IMR-90 (cell line): ENCODE data around the gene DCP1A. TPM values are rescaled to one million over a fixed set of nuclear protein-coding genes. Genes with fewer than 3 reads are reported as not detected.

ENCODE experiments used
- ATAC-seq: fragments of 200-7000 bp; cut with Tn5 transposase; 2 replicates; pipeline ENCODE4 v1.9.1; 2020; ENCODE audit warnings: low read depth, mild to moderate bottlenecking, moderate library complexity
- BruUV-seq: library from RNA; stranded (reverse); fragments of 400-500 nt; replicated peaks from 2 replicates; lab custom pipeline; 2021; lab: Mats Ljungman, UMichigan
- CTCF ChIA-PET: fragments of 300-600 bp; formaldehyde crosslinking; extraction: SDS; loops from one replicate; lab custom pipeline; 2021; ENCODE audit warnings: antibody characterized with exemption; lab: Yijun Ruan, JAX
- POLR2A ChIA-PET: fragments of 300-600 bp; sonication (Branson Sonifier 250); formaldehyde crosslinking; loops from one replicate; lab custom pipeline; 2022; ENCODE audit warnings: antibody characterized with exemption; ENCODE audit not compliant: unreplicated experiment; lab: Charles Lee
- DNase-seq: peaks from one replicate; pipeline ENCODE4 v3.0.0; 2013
- H2AFZ ChIP-seq: replicated peaks from 2 replicates; pipeline ENCODE3; 2013; ENCODE audit warnings: low read length, mild to moderate bottlenecking; ENCODE audit not compliant: poor library complexity
- H2AK5ac ChIP-seq: 2 replicates; pipeline ENCODE4 v1.6.1; 2013; ENCODE audit warnings: low read depth, low read length, inconsistent platforms
- H2AK9ac ChIP-seq: replicated peaks from 2 replicates; pipeline ENCODE3; 2013; ENCODE audit warnings: mild to moderate bottlenecking, low read depth, low read length, moderate library complexity; ENCODE audit not compliant: poor library complexity
- H2BK120ac ChIP-seq: 2 replicates; pipeline ENCODE4 v1.6.1; 2013; ENCODE audit warnings: low read depth, low read length, inconsistent platforms
- H2BK15ac ChIP-seq: 3 replicates; pipeline ENCODE4 v1.6.1; 2013; ENCODE audit warnings: low read depth, low read length, inconsistent platforms
- H2BK20ac ChIP-seq: 2 replicates; pipeline ENCODE4 v1.6.1; 2013; ENCODE audit warnings: low read depth, mild to moderate bottlenecking, inconsistent platforms, low read length, moderate library complexity
- H2BK5ac ChIP-seq: 2 replicates; pipeline ENCODE4 v1.6.1; 2013; ENCODE audit warnings: mild to moderate bottlenecking, low read depth, low read length, inconsistent platforms; ENCODE audit not compliant: poor library complexity, severe bottlenecking
- H3K14ac ChIP-seq: replicated peaks from 2 replicates; pipeline ENCODE4 v1.6.1; 2013; ENCODE audit warnings: low read depth, low read length, inconsistent platforms
- H3K18ac ChIP-seq: 2 replicates; pipeline ENCODE4 v1.6.1; 2013; ENCODE audit warnings: low read depth, low read length, control low read depth
- H3K23ac ChIP-seq: 2 replicates; pipeline ENCODE4 v1.6.1; 2013; ENCODE audit warnings: low read depth, low read length, inconsistent platforms
- H3K27ac ChIP-seq: 2 replicates; pipeline ENCODE4 v1.5.1; 2013; ENCODE audit warnings: mild to moderate bottlenecking, control low read depth, low read length; ENCODE audit not compliant: insufficient read depth
- H3K27me3 ChIP-seq: 2 replicates; pipeline ENCODE4 v1.6.1; 2013; ENCODE audit warnings: low read length; ENCODE audit not compliant: control insufficient read depth, insufficient read depth
- H3K36me3 ChIP-seq: 2 replicates; pipeline ENCODE4 v1.6.1; 2013; ENCODE audit warnings: low read length, mixed read lengths; ENCODE audit not compliant: control insufficient read depth, insufficient read depth
- H3K4ac ChIP-seq: 2 replicates; pipeline ENCODE4 v1.6.1; 2013; ENCODE audit warnings: low read depth, low read length, inconsistent platforms
- H3K4me1 ChIP-seq: 2 replicates; pipeline ENCODE4 v1.6.1; 2013; ENCODE audit warnings: low read length, mixed read lengths; ENCODE audit not compliant: control insufficient read depth, insufficient read depth
- H3K4me2 ChIP-seq: 2 replicates; pipeline ENCODE4 v1.6.1; 2013; ENCODE audit warnings: low read depth, mild to moderate bottlenecking, control low read depth, low read length, moderate library complexity
- H3K4me3 ChIP-seq: 2 replicates; pipeline ENCODE4 v1.5.1; 2013; ENCODE audit warnings: low read depth, mild to moderate bottlenecking, control low read depth, low read length, moderate library complexity; ENCODE audit not compliant: insufficient read depth
- H3K56ac ChIP-seq: 2 replicates; pipeline ENCODE4 v1.6.1; 2013; ENCODE audit warnings: low read length, inconsistent platforms; ENCODE audit not compliant: insufficient read depth; ENCODE audit errors: extremely low read depth
- H3K79me1 ChIP-seq, 2 experiments: 2 replicates each; pipeline ENCODE4 v1.6.1; 2013; ENCODE audit warnings: low read length in 2 of 2, inconsistent platforms in 1 of 2, low read depth in 1 of 2
- H3K9ac ChIP-seq: 2 replicates; pipeline ENCODE4 v1.6.1; 2013; ENCODE audit warnings: low read depth, low read length, control low read depth
- H3K9me1 ChIP-seq: 2 replicates; pipeline ENCODE4 v1.6.1; 2013; ENCODE audit warnings: low read length, inconsistent platforms; ENCODE audit not compliant: insufficient read depth
- H3K9me3 ChIP-seq: 2 replicates; pipeline ENCODE4 v1.6.1; 2013; ENCODE audit warnings: low read length; ENCODE audit not compliant: control insufficient read depth, insufficient read depth
- H4K20me1 ChIP-seq: 2 replicates; pipeline ENCODE4 v1.6.1; 2013; ENCODE audit warnings: low read length, inconsistent platforms; ENCODE audit not compliant: insufficient read depth
- H4K5ac ChIP-seq: 2 replicates; pipeline ENCODE4 v1.6.1; 2013; ENCODE audit warnings: mild to moderate bottlenecking, low read depth, low read length, control low read depth
- H4K8ac ChIP-seq, 2 experiments: 2 replicates each; pipeline ENCODE4 v1.6.1; 2013; ENCODE audit warnings: low read depth in 2 of 2, low read length in 2 of 2, control low read depth in 1 of 2, inconsistent platforms in 1 of 2
- H4K91ac ChIP-seq: 2 replicates; pipeline ENCODE4 v1.6.1; 2013; ENCODE audit warnings: low read depth, low read length, inconsistent platforms; ENCODE audit not compliant: insufficient read depth
- CEBPB ChIP-seq: IDR thresholded peaks from 2 replicates; pipeline ENCODE4 v1.6.1; 2012; ENCODE audit warnings: low read depth, low read length, improper control_type of control experiment
- CHD1 ChIP-seq: IDR thresholded peaks from 2 replicates; pipeline ENCODE4 v1.6.1; 2012; ENCODE audit warnings: low read depth, low read length, improper control_type of control experiment
- ELK1 ChIP-seq: fragments of 150-350 bp; IDR thresholded peaks from 2 replicates; pipeline ENCODE4 v1.6.1; 2016; ENCODE audit warnings: low read depth, mild to moderate bottlenecking, low read length, moderate library complexity, borderline replicate concordance
- MAFK ChIP-seq: IDR thresholded peaks from 2 replicates; pipeline ENCODE4 v1.6.1; 2012; ENCODE audit warnings: low read depth, low read length, improper control_type of control experiment
- MAZ ChIP-seq: IDR thresholded peaks from 2 replicates; pipeline ENCODE4 v1.6.1; 2012; ENCODE audit warnings: low read depth, mild to moderate bottlenecking, low read length, improper control_type of control experiment, moderate library complexity, borderline replicate concordance
- MXI1 ChIP-seq: IDR thresholded peaks from 2 replicates; pipeline ENCODE4 v1.6.1; 2012; ENCODE audit warnings: low read depth, mild to moderate bottlenecking, low read length, moderate library complexity, borderline replicate concordance
- NFE2L2 ChIP-seq: fragments of 150-350 bp; IDR thresholded peaks from 2 replicates; pipeline ENCODE4 v1.6.1; 2016; ENCODE audit warnings: low read depth, mild to moderate bottlenecking, low read length
- POLR2A ChIP-seq: IDR thresholded peaks from 2 replicates; pipeline ENCODE4 v1.6.1; 2012; ENCODE audit warnings: mild to moderate bottlenecking, low read depth, low read length
- RAD21 ChIP-seq: IDR thresholded peaks from 2 replicates; pipeline ENCODE4 v1.6.1; 2012; ENCODE audit warnings: low read length, improper control_type of control experiment
- SMC3 ChIP-seq: fragments of 150-350 bp; IDR thresholded peaks from 2 replicates; pipeline ENCODE4 v1.6.1; 2016; ENCODE audit warnings: low read depth, mild to moderate bottlenecking, antibody characterized with exemption, low read length, moderate library complexity
- WGBS, 2 experiments: methylation state at CpG; one replicate each; pipeline versions ENCODE4 v1.1.5 to v1.1.7; 2013; ENCODE audit warnings: missing lambda C conversion rate in 2 of 2; ENCODE audit not compliant: insufficient read length in 1 of 2; ENCODE audit errors: extremely low coverage in 2 of 2; 5-methylcytosine and 5-hydroxymethylcytosine counted together
- dilution Hi-C: fragments of 300-500 bp; cut with HindIII; formaldehyde crosslinking; loops from one replicate; pipeline ENCODE4 v1.14.3; 2018; ENCODE audit warnings: low sequenced_read_pairs; ENCODE audit not compliant: unreplicated experiment
- in situ Hi-C: fragments of 300-500 bp; cut with MboI; formaldehyde crosslinking; loops from 3 replicates; pipeline ENCODE4 v1.14.3; 2019; ENCODE audit warnings: low sequenced_read_pairs, inconsistent platforms, mixed read lengths
- intact Hi-C: fragments of 100-400 bp; cut with micrococcal nuclease; formaldehyde crosslinking; loops from 2 replicates; pipeline ENCODE4 v1.10.0; 2022
- polyA plus RNA-seq, 3 experiments: library from polyadenylated mRNA; depleted of rRNA; stranded (reverse); fragments of >200 nt; gene quantifications; 2 replicates each; pipeline ENCODE4 v1.2.3, GENCODE V29; 2012; ENCODE audit warnings: low replicate concordance in 1 of 3
- total RNA-seq: library from RNA; depleted of rRNA; stranded (reverse); fragments of >200 nt; gene quantifications from 2 replicates; pipeline ENCODE4 v1.2.3, GENCODE V29; 2012
- TF ChIP-seq, protein P1 (sequence below): fragments of 150-350 bp; IDR thresholded peaks from 2 replicates; pipeline ENCODE4 v1.6.1; 2017; ENCODE audit warnings: mild to moderate bottlenecking, antibody characterized with exemption, low read length, low read depth

The DCP1A gene
- total and polyA plus RNA-seq, 2 of the 4 experiments (the other 2 are of a cell fraction): 13.2 to 30.1 TPM

DNA sequence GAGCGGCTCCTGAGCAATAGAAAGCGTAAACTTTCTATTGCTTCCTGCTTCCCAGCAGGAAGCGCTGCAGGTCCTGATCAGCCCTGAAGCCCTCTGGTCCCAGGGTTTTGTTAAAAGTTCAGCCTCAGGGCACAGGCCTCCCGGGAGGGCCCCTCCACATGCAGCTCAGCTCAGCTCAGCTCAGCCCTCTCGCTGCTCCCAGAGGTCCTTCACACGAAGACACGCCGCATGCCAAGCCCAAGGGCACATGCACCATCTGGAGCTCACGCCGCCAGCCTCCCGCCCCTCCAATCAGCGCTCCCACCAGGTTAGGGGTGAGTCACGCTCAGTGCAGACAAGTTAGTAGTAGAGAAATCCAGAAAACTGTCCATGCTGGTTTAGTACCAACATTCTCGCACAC, 104.2 kb downstream of the DCP1A start:
- H2BK5ac ChIP-seq: no peak overlapping the region
- H2BK120ac ChIP-seq: no peak overlapping the region
- no peak overlapping the region for H2BK15ac ChIP-seq
- no TSS peak for BruUV-seq
- H3K56ac ChIP-seq: no peak overlapping the region
- no peaks in the 10 kb centered on the region for H3K9me3 ChIP-seq
- WGBS, 2 experiments: 74% methylated on average over 3 of the region's 14 CpGs; no CpG with 5 or more reads in 1 of the 2 experiments
- no peak overlapping the region for H2AK5ac ChIP-seq
- H4K8ac ChIP-seq: no peak overlapping the region
- H2AFZ ChIP-seq: no peak overlapping the region
- no peak overlapping the region for H2BK20ac ChIP-seq
- peaks cover 50% of the 10 kb centered on the region for H3K36me3 ChIP-seq
- H3K18ac ChIP-seq: no peak overlapping the region
- peaks cover 88% of the 10 kb centered on the region for H4K20me1 ChIP-seq
- H2AK9ac ChIP-seq: no peak overlapping the region
- H3K27ac ChIP-seq: no peak overlapping the region; the same call in 1 of the 2 replicates
- H3K27me3 ChIP-seq: no peaks in the 10 kb centered on the region
- H3K9me1 ChIP-seq: peaks cover 22% of the 10 kb centered on the region
- in situ Hi-C loops: no loop called here
- ChIA-PET POLR2A (no interaction called here), CTCF (no interaction called here)
- dilution Hi-C loops: no loop called here
- no peak overlapping the region for H3K14ac ChIP-seq
- no peak for ATAC-seq
- no peak overlapping the region; the same call in 1 of the 2 replicates for H3K4ac ChIP-seq
- no peak overlapping the region for H4K91ac ChIP-seq
- H4K5ac ChIP-seq: no peak overlapping the region
- DNase-seq: no peak
- H3K4me3 ChIP-seq: no peak overlapping the region
- TF ChIP-seq MAFK (no peak), CEBPB (no peak), ELK1 (no peak), RAD21 (no peak), MXI1 (no peak), MAZ (no peak), CHD1 (no peak), NFE2L2 (no peak), POLR2A (no peak), SMC3 (no peak)
- TF ChIP-seq, protein P1, sequence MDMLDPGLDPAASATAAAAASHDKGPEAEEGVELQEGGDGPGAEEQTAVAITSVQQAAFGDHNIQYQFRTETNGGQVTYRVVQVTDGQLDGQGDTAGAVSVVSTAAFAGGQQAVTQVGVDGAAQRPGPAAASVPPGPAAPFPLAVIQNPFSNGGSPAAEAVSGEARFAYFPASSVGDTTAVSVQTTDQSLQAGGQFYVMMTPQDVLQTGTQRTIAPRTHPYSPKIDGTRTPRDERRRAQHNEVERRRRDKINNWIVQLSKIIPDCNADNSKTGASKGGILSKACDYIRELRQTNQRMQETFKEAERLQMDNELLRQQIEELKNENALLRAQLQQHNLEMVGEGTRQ: no peak
- intact Hi-C loops: no loop called here
- peaks cover 25% of the 10 kb centered on the region for H3K4me1 ChIP-seq
- no peak overlapping the region for H3K4me2 ChIP-seq
- no peak overlapping the region for H3K9ac ChIP-seq
- no peak overlapping the region for H3K23ac ChIP-seq
- peaks cover 10 to 71% of the 10 kb centered on the region in 2 experiments; a peak in 3 of 4 replicates for H3K79me1 ChIP-seq
